ENCODE results near the gene FLT4. TPM values are rescaled to one million over a fixed set of nuclear protein-coding genes. Genes with fewer than 3 reads are reported as not detected.

The FLT4 gene
- total and polyA plus RNA-seq, 4 donors, result 2.0 to 19.9 (median 7.6) TPM

DNA sequence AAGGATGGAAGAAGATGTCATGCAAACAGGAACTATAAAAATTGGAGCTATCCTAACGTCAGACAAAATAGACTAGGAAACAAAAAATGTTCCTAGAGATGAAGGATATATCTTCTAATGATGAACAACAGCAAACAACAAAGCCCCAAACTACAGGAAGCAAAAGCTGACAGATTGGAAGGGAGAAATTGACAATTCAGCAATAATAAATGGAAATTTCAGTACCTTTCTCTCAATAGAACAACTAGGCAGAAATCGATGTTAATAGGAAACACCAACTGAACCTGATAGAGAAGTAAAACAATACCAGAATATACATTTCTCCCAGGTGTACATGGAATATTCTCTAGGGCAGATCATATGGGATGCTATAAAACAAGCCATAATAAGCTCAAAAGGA is 65.7 kb downstream of the FLT4 start:
- Histone ChIP-seq H3K36me3 (ENCODE audit: control insufficient read depth in 4 of 4, insufficient read depth in 3 of 4, low read depth in 1 of 4, low read length in 3 of 4) (no peaks in the 10 kb centered on the region), H3K9me3 (ENCODE audit: control insufficient read depth in 4 of 4, low read length in 3 of 4) (no peaks in the 10 kb centered on the region), H3K9ac (ENCODE audit: low read depth in 1 of 2, low read length in 2 of 2) (no peak overlapping the region), H3K4me3 (ENCODE audit: low read depth in 1 of 3, low read length in 3 of 3) (no peak overlapping the region), H3K27ac (ENCODE audit: low read depth in 1 of 2, low read length in 2 of 2) (no peak overlapping the region), H3K4me1 (ENCODE audit: control insufficient read depth in 4 of 4, insufficient read depth in 4 of 4, low read length in 3 of 4) (no peaks in the 10 kb centered on the region), H3K27me3 (ENCODE audit: control insufficient read depth in 4 of 4, insufficient read depth in 4 of 4, low read length in 3 of 4) (no peaks in the 10 kb centered on the region)
- no peak for DNase-seq (ENCODE audit: low spot score)
- no peak for TF ChIP-seq EGR1 (IDR thresholded peaks at IDR 0.05; ENCODE audit: low read depth in 2 of 2)
- no peak for TF ChIP-seq JUND (IDR thresholded peaks at IDR 0.05)
- TF ChIP-seq FOXA2 (IDR thresholded peaks at IDR 0.05), result no peak
- no peak for TF ChIP-seq RAD21 (IDR thresholded peaks at IDR 0.05)
- no peak for TF ChIP-seq REST (IDR thresholded peaks at IDR 0.05)
- TF ChIP-seq RXRA (IDR thresholded peaks at IDR 0.05), result no peak
- no peak for TF ChIP-seq HNF4A (conservative IDR thresholded peaks at IDR 0.05)
- TF ChIP-seq, protein P1, sequence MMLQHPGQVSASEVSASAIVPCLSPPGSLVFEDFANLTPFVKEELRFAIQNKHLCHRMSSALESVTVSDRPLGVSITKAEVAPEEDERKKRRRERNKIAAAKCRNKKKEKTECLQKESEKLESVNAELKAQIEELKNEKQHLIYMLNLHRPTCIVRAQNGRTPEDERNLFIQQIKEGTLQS (IDR thresholded peaks at IDR 0.05), result no peak
- TF ChIP-seq MAX (IDR thresholded peaks at IDR 0.05), result no peak
- no peak for TF ChIP-seq FOXA1 (IDR thresholded peaks at IDR 0.05)
- no peak for TF ChIP-seq SP1 (IDR thresholded peaks at IDR 0.05)
- WGBS, result 76% methylated on average over 2 of the region's 2 CpGs

GRCh38 chr5:180580681-180581080 is 68.7 kb downstream of the FLT4 start:
- no peak for TF ChIP-seq TAF1 (conservative IDR thresholded peaks at IDR 0.05)
- no peak for TF ChIP-seq YY1 (IDR thresholded peaks at IDR 0.05)
- no peak for TF ChIP-seq JUND (IDR thresholded peaks at IDR 0.05)
- no peak for TF ChIP-seq NR2F2 (IDR thresholded peaks at IDR 0.05)
- no peak for TF ChIP-seq RAD21 (IDR thresholded peaks at IDR 0.05)
- no peak for TF ChIP-seq REST (IDR thresholded peaks at IDR 0.05)
- TF ChIP-seq FOXA2 (IDR thresholded peaks at IDR 0.05), result no peak
- H3K9ac ChIP-seq (ENCODE audit: low read depth in 1 of 2, low read length in 2 of 2), result no peak overlapping the region
- no peaks in the 10 kb centered on the region for H3K9me3 ChIP-seq (ENCODE audit: control insufficient read depth in 4 of 4, low read length in 3 of 4)
- no peak overlapping the region for H3K27ac ChIP-seq (ENCODE audit: low read depth in 1 of 2, low read length in 2 of 2)
- H3K4me3 ChIP-seq (ENCODE audit: low read depth in 1 of 3, low read length in 3 of 3), result no peak overlapping the region
- H3K27me3 ChIP-seq (ENCODE audit: control insufficient read depth in 4 of 4, insufficient read depth in 4 of 4, low read length in 3 of 4), result no peaks in the 10 kb centered on the region
- no peaks in the 10 kb centered on the region for H3K4me1 ChIP-seq (ENCODE audit: control insufficient read depth in 4 of 4, insufficient read depth in 4 of 4, low read length in 3 of 4)
- H3K36me3 ChIP-seq (ENCODE audit: control insufficient read depth in 4 of 4, insufficient read depth in 3 of 4, low read depth in 1 of 4, low read length in 3 of 4), result peaks cover 0 to 8% (median 6%) of the 10 kb centered on the region in 4 donors
- 91% methylated on average over 6 of the region's 6 CpGs for WGBS
- no peak for DNase-seq (ENCODE audit: low spot score)

Measured in liver (tissue), 9 donors.